DOHH2 (cell line): Measurements from ENCODE around the gene UBE2S.

Experiments
- H3F3A ChIP-seq: fragments of 200-600 bp; sonication (generic), shearing (Covaris generic); 2 replicates; pipeline ENCODE4 v1.6.0; 2016; ENCODE audit warnings: antibody characterized with exemption, mild to moderate bottlenecking; ENCODE audit not compliant: control insufficient read depth, insufficient read depth
- H3K27ac ChIP-seq: fragments of 200-600 bp; sonication (generic); 2 replicates; pipeline ENCODE4 v1.5.1; 2014; ENCODE audit warnings: low read depth, mild to moderate bottlenecking, low read length, moderate library complexity
- H3K27me3 ChIP-seq: fragments of 200-600 bp; sonication (generic); 2 replicates; pipeline ENCODE4 v1.6.1; 2014; ENCODE audit warnings: mild to moderate bottlenecking, low read length, mixed read lengths; ENCODE audit not compliant: control insufficient read depth
- H3K36me3 ChIP-seq: fragments of 200-600 bp; sonication (generic); 2 replicates; pipeline ENCODE4 v1.6.1; 2014; ENCODE audit warnings: mild to moderate bottlenecking, low read length, moderate library complexity, mixed read lengths; ENCODE audit not compliant: control insufficient read depth
- H3K4me1 ChIP-seq: fragments of 200-600 bp; sonication (generic); 2 replicates; pipeline ENCODE4 v1.6.1; 2014; ENCODE audit warnings: mild to moderate bottlenecking, low read length, mixed read lengths; ENCODE audit not compliant: control insufficient read depth
- H3K4me2 ChIP-seq: fragments of 200-600 bp; sonication (generic); 2 replicates; pipeline ENCODE4 v1.6.0; 2014; ENCODE audit warnings: mild to moderate bottlenecking, low read length, moderate library complexity
- H3K4me3 ChIP-seq: fragments of 200-600 bp; sonication (generic); 2 replicates; pipeline ENCODE4 v1.5.1; 2014; ENCODE audit warnings: mild to moderate bottlenecking, low read length, mixed read lengths
- H3K79me2 ChIP-seq: fragments of 200-600 bp; sonication (generic); 2 replicates; pipeline ENCODE4 v1.6.1; 2014; ENCODE audit warnings: mild to moderate bottlenecking, low read length, mixed read lengths; ENCODE audit not compliant: control insufficient read depth
- H3K9me2 ChIP-seq: fragments of 200-600 bp; sonication (generic); replicated peaks from 2 replicates; pipeline ENCODE4 v1.6.1; 2014; ENCODE audit warnings: mild to moderate bottlenecking, low read length, mixed read lengths; ENCODE audit not compliant: control insufficient read depth
- H3K9me3 ChIP-seq: fragments of 200-600 bp; sonication (generic); 2 replicates; pipeline ENCODE4 v1.6.1; 2014; ENCODE audit warnings: antibody characterized with exemption, low read length, mixed read lengths; ENCODE audit not compliant: control insufficient read depth, insufficient read depth
- H4K20me1 ChIP-seq: fragments of 200-600 bp; sonication (generic); 2 replicates; pipeline ENCODE4 v1.6.0; 2014; ENCODE audit warnings: low read depth, mild to moderate bottlenecking, antibody characterized with exemption, low read length, moderate library complexity; ENCODE audit not compliant: control insufficient read depth, insufficient read depth
- EZH2phosphoT487 ChIP-seq: fragments of 200-600 bp; sonication (generic); IDR thresholded peaks from 2 replicates; pipeline ENCODE4 v1.6.1; 2017; ENCODE audit warnings: borderline replicate concordance, mild to moderate bottlenecking, antibody characterized with exemption, low read length, moderate library complexity, mixed read lengths
- TF ChIP-seq, protein P1 (sequence below): fragments of 200-600 bp; sonication (generic); IDR thresholded peaks from one replicate; pipeline ENCODE4 v1.5.1; 2014; ENCODE audit warnings: antibody characterized with exemption, mild to moderate bottlenecking, low read depth, low read length; ENCODE audit not compliant: poor library complexity, severe bottlenecking

The UBE2S gene

DNA sequence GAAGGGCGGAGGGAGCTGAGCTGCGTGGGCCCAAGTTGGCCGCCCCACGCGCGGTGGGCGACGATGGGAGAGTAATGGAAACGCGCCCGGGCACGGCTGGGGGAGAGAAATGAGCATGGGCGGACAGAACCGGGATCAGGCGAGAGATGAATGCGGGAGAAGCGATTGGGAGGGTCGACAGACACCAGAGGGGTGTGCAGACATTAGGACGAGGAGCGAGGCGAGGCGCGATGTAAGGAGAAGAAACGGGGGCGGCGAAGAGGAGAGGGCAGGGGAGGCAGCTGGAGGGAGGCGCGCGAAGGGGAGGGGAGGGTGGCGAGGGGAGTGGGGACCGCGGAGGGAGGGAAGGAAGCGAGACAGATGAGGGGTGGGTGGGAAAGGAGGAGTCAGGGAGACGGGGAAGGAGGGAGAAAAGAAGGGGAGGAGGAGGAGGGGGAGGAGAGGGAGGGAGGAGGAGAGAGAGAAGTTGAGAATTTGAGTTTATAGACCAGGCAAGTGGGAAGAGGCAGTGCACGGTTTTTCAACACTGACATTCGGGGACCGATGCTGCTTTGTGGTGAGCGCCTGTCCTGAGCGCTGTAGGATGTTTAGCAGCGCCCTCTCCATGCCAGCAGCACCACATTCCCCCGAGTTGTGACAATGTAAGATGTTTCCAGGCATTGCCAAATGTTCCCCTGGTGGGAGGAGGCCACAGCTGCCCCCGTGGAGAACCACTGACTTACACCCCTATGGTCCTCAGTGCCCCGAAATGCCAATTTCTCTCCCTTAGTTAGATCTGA lies 35.6 kb upstream of the UBE2S start, which contains the start of gene SHISA7:
TSS of gene SHISA7 (minus strand) at position 256 of the 779 bp plus-strand sequence. CDS start 437 bp downstream, outside the sequence.
- peaks cover 15% of the 10 kb centered on the region for H3K4me1 ChIP-seq
- H3K27me3 ChIP-seq, result peaks cover 32% of the 10 kb centered on the region
- no peak within 1 kb of the TSS for H3K27ac ChIP-seq
- H3K4me2 ChIP-seq, result no peak within 1 kb of the TSS
- no peaks in the 10 kb centered on the region for H3K9me3 ChIP-seq
- no peaks in the 10 kb centered on the region; the same call in 1 of the 2 replicates for H4K20me1 ChIP-seq
- TF ChIP-seq, protein P1, sequence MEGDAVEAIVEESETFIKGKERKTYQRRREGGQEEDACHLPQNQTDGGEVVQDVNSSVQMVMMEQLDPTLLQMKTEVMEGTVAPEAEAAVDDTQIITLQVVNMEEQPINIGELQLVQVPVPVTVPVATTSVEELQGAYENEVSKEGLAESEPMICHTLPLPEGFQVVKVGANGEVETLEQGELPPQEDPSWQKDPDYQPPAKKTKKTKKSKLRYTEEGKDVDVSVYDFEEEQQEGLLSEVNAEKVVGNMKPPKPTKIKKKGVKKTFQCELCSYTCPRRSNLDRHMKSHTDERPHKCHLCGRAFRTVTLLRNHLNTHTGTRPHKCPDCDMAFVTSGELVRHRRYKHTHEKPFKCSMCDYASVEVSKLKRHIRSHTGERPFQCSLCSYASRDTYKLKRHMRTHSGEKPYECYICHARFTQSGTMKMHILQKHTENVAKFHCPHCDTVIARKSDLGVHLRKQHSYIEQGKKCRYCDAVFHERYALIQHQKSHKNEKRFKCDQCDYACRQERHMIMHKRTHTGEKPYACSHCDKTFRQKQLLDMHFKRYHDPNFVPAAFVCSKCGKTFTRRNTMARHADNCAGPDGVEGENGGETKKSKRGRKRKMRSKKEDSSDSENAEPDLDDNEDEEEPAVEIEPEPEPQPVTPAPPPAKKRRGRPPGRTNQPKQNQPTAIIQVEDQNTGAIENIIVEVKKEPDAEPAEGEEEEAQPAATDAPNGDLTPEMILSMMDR, result no peak
- H3K9me2 ChIP-seq, result no peaks in the 10 kb centered on the region
- H3K79me2 ChIP-seq, result no peaks in the 10 kb centered on the region
- H3F3A ChIP-seq, result peaks cover 5% of the 10 kb centered on the region; the same call in 1 of the 2 replicates
- H3K4me3 ChIP-seq, result no peak within 1 kb of the TSS
- no peaks in the 10 kb centered on the region for H3K36me3 ChIP-seq

DNA sequence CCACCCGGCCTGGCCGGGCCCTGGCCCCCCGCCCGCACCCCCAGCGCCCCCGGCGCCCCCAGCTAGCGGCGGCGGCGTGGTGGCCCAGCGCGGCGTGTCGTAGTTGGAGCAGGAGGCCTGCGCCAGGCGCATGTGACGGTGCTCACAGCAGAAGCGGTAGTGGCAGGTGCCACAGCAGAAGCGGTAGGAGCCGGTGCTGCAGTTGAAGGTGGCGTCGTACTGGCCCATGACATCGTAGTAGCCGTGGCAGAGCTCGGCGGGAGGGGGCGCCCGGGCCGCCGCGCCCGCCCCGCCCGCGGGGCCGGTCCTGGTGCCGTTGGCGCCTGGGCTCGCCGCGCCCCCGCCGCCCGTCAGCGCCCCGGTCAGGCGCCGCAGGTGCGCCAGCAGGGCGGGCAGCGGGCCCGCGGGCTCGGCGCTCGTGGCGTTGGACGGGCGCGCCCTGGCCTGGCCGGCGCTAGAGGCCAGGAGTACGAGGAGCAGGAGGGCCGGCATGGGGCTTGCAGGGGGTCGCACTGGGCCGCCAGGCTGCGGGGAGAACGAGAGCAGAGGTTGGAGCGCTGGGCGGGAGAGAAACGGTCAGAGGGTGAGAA lies 34.9 kb upstream of the UBE2S start:
- H3K4me2 ChIP-seq, result no peak overlapping the region
- H3K27me3 ChIP-seq, result peaks cover 32% of the 10 kb centered on the region
- no peaks in the 10 kb centered on the region; the same call in 1 of the 2 replicates for H4K20me1 ChIP-seq

DNA sequence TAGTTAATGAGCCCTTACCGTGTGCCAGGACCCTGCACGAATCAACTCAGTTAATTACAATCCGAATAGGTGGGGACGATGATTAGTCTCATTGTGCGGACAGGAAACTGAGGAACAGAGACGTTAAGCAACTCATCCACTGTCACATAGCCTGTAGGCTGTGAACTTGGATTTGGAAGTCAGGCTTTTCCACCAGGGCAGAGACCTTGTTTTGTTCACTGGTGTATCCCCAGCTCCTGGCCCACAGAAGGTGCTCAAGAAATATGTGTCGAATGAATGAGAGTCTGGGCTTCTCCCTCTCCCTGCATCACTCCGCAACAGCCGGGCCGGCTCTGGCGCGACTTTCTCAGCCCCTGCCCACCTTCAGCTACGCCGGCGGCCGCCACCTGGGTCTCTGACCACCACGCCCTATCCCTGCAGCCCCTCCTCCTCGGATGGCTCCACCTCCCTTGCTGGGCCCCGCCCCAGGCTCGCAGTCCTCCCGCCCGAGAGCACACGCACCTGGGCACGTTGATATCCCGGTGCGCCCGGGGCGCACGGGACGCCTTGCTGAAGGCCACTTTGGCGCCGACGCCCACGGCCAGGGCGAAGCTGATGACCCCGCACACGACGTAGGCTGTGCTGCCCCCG lies 34.2 kb upstream of the UBE2S start:
- Histone ChIP-seq H4K20me1 (no peaks in the 10 kb centered on the region; the same call in 1 of the 2 replicates), H3F3A (peaks cover 5% of the 10 kb centered on the region; the same call in 1 of the 2 replicates), H3K9me2 (no peaks in the 10 kb centered on the region), H3K4me3 (no peak overlapping the region), H3K79me2 (no peaks in the 10 kb centered on the region), H3K36me3 (no peaks in the 10 kb centered on the region), H3K27me3 (peaks cover 32% of the 10 kb centered on the region), H3K27ac (no peak overlapping the region), H3K4me1 (peaks cover 15% of the 10 kb centered on the region), H3K9me3 (no peaks in the 10 kb centered on the region), H3K4me2 (peak overlapping the region; percentile 42)
- TF ChIP-seq, protein P1, result no peak
- TF ChIP-seq EZH2phosphoT487, result no peak

More for the DNA sequence above, 34.9 kb upstream of the UBE2S start:
- H3K9me2 ChIP-seq, result no peaks in the 10 kb centered on the region
- no peaks in the 10 kb centered on the region for H3K9me3 ChIP-seq
- TF ChIP-seq EZH2phosphoT487, result no peak
- TF ChIP-seq, protein P1, result no peak
- no peak overlapping the region for H3K27ac ChIP-seq
- H3F3A ChIP-seq, result peaks cover 5% of the 10 kb centered on the region; the same call in 1 of the 2 replicates
- H3K4me1 ChIP-seq, result peaks cover 15% of the 10 kb centered on the region
- no peaks in the 10 kb centered on the region for H3K36me3 ChIP-seq
- no peaks in the 10 kb centered on the region for H3K79me2 ChIP-seq
- no peak overlapping the region for H3K4me3 ChIP-seq
